ES-I3 (cell line): ENCODE results near the gene RAB11FIP4.

Source experiments
- H3K36me3 ChIP-seq: 2 replicates; pipeline ENCODE4 v1.6.1; 2013; ENCODE audit warnings: mild to moderate bottlenecking, low read length, control low read depth, moderate library complexity; ENCODE audit not compliant: insufficient read depth
- H3K4me1 ChIP-seq: 2 replicates; pipeline ENCODE4 v1.6.1; 2013; ENCODE audit warnings: mild to moderate bottlenecking, control low read depth, low read length; ENCODE audit not compliant: insufficient read depth
- H3K9ac ChIP-seq: 2 replicates; pipeline ENCODE4 v1.6.1; 2013; ENCODE audit warnings: low read depth, mild to moderate bottlenecking, low read length, moderate library complexity
- H3K9me3 ChIP-seq: 2 replicates; pipeline ENCODE4 v1.6.1; 2013; ENCODE audit warnings: mild to moderate bottlenecking, low read length, moderate library complexity; ENCODE audit not compliant: control insufficient read depth, insufficient read depth

The RAB11FIP4 gene

GRCh38 chr17:31581491-31581890 lies 190.0 kb downstream of the RAB11FIP4 start:
- no peak overlapping the region for H3K9ac ChIP-seq
- H3K4me1 ChIP-seq = peaks cover 7% of the 10 kb centered on the region; the same call in 1 of the 2 replicates
- 0 out of 2 replicates have a peak, but pooled peaks cover 2% of the 10 kb centered on the region for H3K36me3 ChIP-seq
- no peaks in the 10 kb centered on the region for H3K9me3 ChIP-seq

GRCh38 chr17:31582151-31582907 lies 190.9 kb downstream of the RAB11FIP4 start:
- peaks cover 7% of the 10 kb centered on the region; the same call in 1 of the 2 replicates for H3K4me1 ChIP-seq
- no peaks in the 10 kb centered on the region for H3K9me3 ChIP-seq
- no peak overlapping the region for H3K9ac ChIP-seq
- H3K36me3 ChIP-seq = 0 out of 2 replicates have a peak, but pooled peaks cover 2% of the 10 kb centered on the region

- Histone ChIP-seq H3K36me3 (0 out of 2 replicates have a peak, but pooled peaks cover 2% of the 10 kb centered on the region), H3K9me3 (no peaks in the 10 kb centered on the region)
Measured at GRCh38 chr17:31583772-31584356, 192.4 kb downstream of the RAB11FIP4 start.

GRCh38 chr17:31584438-31585279 lies 193.2 kb downstream of the RAB11FIP4 start:
- Histone ChIP-seq H3K36me3 (0 out of 2 replicates have a peak, but pooled peaks cover 2% of the 10 kb centered on the region), H3K9me3 (no peaks in the 10 kb centered on the region), H3K4me1 (no peaks in the 10 kb centered on the region), H3K9ac (no peak overlapping the region)

More at GRCh38 chr17:31583772-31584356, 192.4 kb downstream of the RAB11FIP4 start:
- Histone ChIP-seq H3K9ac (no peak overlapping the region), H3K4me1 (peaks cover 7% of the 10 kb centered on the region; the same call in 1 of the 2 replicates)

GRCh38 chr17:31585280-31585630 lies 193.8 kb downstream of the RAB11FIP4 start:
- no peaks in the 10 kb centered on the region for H3K9me3 ChIP-seq
- H3K4me1 ChIP-seq = no peaks in the 10 kb centered on the region
- 0 out of 2 replicates have a peak, but pooled peaks cover under 1% of the 10 kb centered on the region for H3K36me3 ChIP-seq
- no peak overlapping the region for H3K9ac ChIP-seq

GRCh38 chr17:31586946-31587345 lies 195.5 kb downstream of the RAB11FIP4 start:
- H3K4me1 ChIP-seq = no peaks in the 10 kb centered on the region
- H3K9ac ChIP-seq = no peak overlapping the region
- H3K36me3 ChIP-seq = no peaks in the 10 kb centered on the region
- no peaks in the 10 kb centered on the region for H3K9me3 ChIP-seq

GRCh38 chr17:31587462-31587861 lies 196.0 kb downstream of the RAB11FIP4 start:
- Histone ChIP-seq H3K4me1 (no peaks in the 10 kb centered on the region), H3K9ac (no peak overlapping the region), H3K36me3 (no peaks in the 10 kb centered on the region), H3K9me3 (no peaks in the 10 kb centered on the region)
